Breast epithelium (tissue), 4 donors: ENCODE results near the gene HOXB2. TPM values are rescaled to one million over a fixed set of nuclear protein-coding genes. Genes with fewer than 3 reads are reported as not detected.
"Not testable (repeated sequence)": the region's sequence is repeated elsewhere in the genome, so short reads cannot be mapped to it uniquely, and the experiment has no call there.

Source experiments
- DNase-seq, 2 donors: peaks; one replicate each; pipeline ENCODE4 v3.0.0-alpha.2; 2019; ENCODE audit warnings: low spot score in 2 of 2
- H3K27ac ChIP-seq, 2 donors: fragments of 200-600 bp; sonication (generic) in 1 of 2; one replicate each; pipeline ENCODE4 v1.5.1; 2016 to 2019; ENCODE audit warnings: mild to moderate bottlenecking in 1 of 2
- H3K27me3 ChIP-seq, 2 donors: fragments of 200-600 bp; sonication (generic) in 1 of 2; one replicate each; pipeline versions ENCODE4 v1.5.1 to v1.6.0; 2017 to 2019; ENCODE audit warnings: control low read depth in 1 of 2, mild to moderate bottlenecking in 1 of 2
- H3K36me3 ChIP-seq: fragments of 200-600 bp; one replicate; pipeline ENCODE4 v1.5.1; 2019
- H3K4me1 ChIP-seq, 2 donors: fragments of 200-600 bp; sonication (generic); one replicate each; pipeline ENCODE4 v1.5.1; 2016 to 2019; ENCODE audit warnings: control low read depth in 1 of 2
- H3K4me3 ChIP-seq, 3 donors: fragments of 200-600 bp; sonication (generic); 1 replicate in 2 of 3; 2 replicates in 1 of 3; pipeline ENCODE4 v1.5.1; 2016 to 2019; ENCODE audit warnings: mild to moderate bottlenecking in 3 of 3, moderate library complexity in 2 of 3
- H3K9me3 ChIP-seq, 2 donors: fragments of 200-600 bp; sonication (generic) in 1 of 2; one replicate each; pipeline ENCODE4 v1.5.1; 2016 to 2019; ENCODE audit warnings: control low read depth in 1 of 2
- CTCF ChIP-seq, 3 donors: fragments of 450-650 bp; IDR thresholded peaks; one replicate each; pipeline ENCODE4 v1.5.1; 2016 to 2017; ENCODE audit warnings: antibody characterized with exemption in 3 of 3, mild to moderate bottlenecking in 3 of 3, moderate library complexity in 3 of 3
- POLR2A ChIP-seq: fragments of 450-650 bp; IDR thresholded peaks from one replicate; pipeline ENCODE4 v1.6.1; 2016; ENCODE audit warnings: antibody characterized with exemption, mild to moderate bottlenecking, moderate library complexity
- POLR2AphosphoS5 ChIP-seq, 3 donors: sonication (generic); formaldehyde crosslinking; IDR thresholded peaks; one replicate each; pipeline ENCODE4 v1.6.1; 2017; ENCODE audit warnings: antibody characterized with exemption in 3 of 3
- intact Hi-C: fragments of 100-400 bp; cut with DNase I; formaldehyde crosslinking; loops from one replicate; pipeline ENCODE4 v1.15.1; 2023; ENCODE audit warnings: low total_unique reads
- total RNA-seq, 3 donors: library from RNA; depleted of rRNA; stranded (reverse); fragments of >200 nt; gene quantifications; one replicate each; pipeline ENCODE4 v1.1.0, GENCODE V29; 2016

The HOXB2 gene
- total RNA-seq, 3 donors from 2014 or later, result 13.6 to 36.4 (median 19.6) TPM

GRCh38 chr17:48510761-48511604, 33.9 kb downstream of the HOXB2 start:
- H3K4me3 ChIP-seq, result no peak overlapping the region
- no peaks in the 10 kb centered on the region for H3K9me3 ChIP-seq
- no peaks in the 10 kb centered on the region for H3K36me3 ChIP-seq
- H3K4me1 ChIP-seq, result no peaks in the 10 kb centered on the region
- DNase-seq, result no peak
- H3K27me3 ChIP-seq, result no peaks in the 10 kb centered on the region
- TF ChIP-seq CTCF (IDR thresholded peaks at IDR 0.05) (no peak), POLR2AphosphoS5 (IDR thresholded peaks at IDR 0.05) (no peak), POLR2A (no peak)
- intact Hi-C loops, result no loop called here
- H3K27ac ChIP-seq, result no peak overlapping the region

- Histone ChIP-seq H3K4me1 (no peaks in the 10 kb centered on the region), H3K36me3 (no peaks in the 10 kb centered on the region), H3K4me3 (no peak overlapping the region), H3K9me3 (no peaks in the 10 kb centered on the region), H3K27me3 (no peaks in the 10 kb centered on the region), H3K27ac (no peak overlapping the region)
- no peak for DNase-seq
- TF ChIP-seq POLR2AphosphoS5 (IDR thresholded peaks at IDR 0.05) (no peak), CTCF (IDR thresholded peaks at IDR 0.05) (no peak), POLR2A (no peak)
- intact Hi-C loops, result no loop called here
Observed at GRCh38 chr17:48510381-48510760, 34.5 kb downstream of the HOXB2 start.

GRCh38 chr17:48509708-48510107, 35.2 kb downstream of the HOXB2 start:
- H3K4me1 ChIP-seq, H3K9me3 ChIP-seq, H3K4me3 ChIP-seq, H3K27ac ChIP-seq, DNase-seq, H3K27me3 ChIP-seq, H3K36me3 ChIP-seq: not testable (repeated sequence)
- intact Hi-C loops, result loop anchor here (10.0 kb wide), 1 partner anchor 65 kb away; no protein-coding TSS in a partner anchor

GRCh38 chr17:48506246-48506645, 38.7 kb downstream of the HOXB2 start:
- Histone ChIP-seq H3K36me3 (no peaks in the 10 kb centered on the region), H3K27ac (no peak overlapping the region), H3K27me3 (no peaks in the 10 kb centered on the region), H3K9me3 (no peaks in the 10 kb centered on the region), H3K4me3 (no peak overlapping the region), H3K4me1 (no peaks in the 10 kb centered on the region)
- intact Hi-C loops, result loop anchor here (1.0 to 10.0 kb wide), 2 partner anchors 35 to 61 kb away; no protein-coding TSS in a partner anchor
- DNase-seq, result no peak
- TF ChIP-seq POLR2AphosphoS5 (IDR thresholded peaks at IDR 0.05) (no peak), POLR2A (no peak), CTCF (IDR thresholded peaks at IDR 0.05) (no peak)

- no peaks in the 10 kb centered on the region for H3K9me3 ChIP-seq
- intact Hi-C loops, result loop anchor here (1.0 to 10.0 kb wide), 2 partner anchors 36 to 61 kb away; no protein-coding TSS in a partner anchor
- no peak overlapping the region for H3K27ac ChIP-seq
- no peaks in the 10 kb centered on the region for H3K27me3 ChIP-seq
- TF ChIP-seq CTCF (IDR thresholded peaks at IDR 0.05) (no peak), POLR2A (no peak), POLR2AphosphoS5 (IDR thresholded peaks at IDR 0.05) (no peak)
- no peak overlapping the region for H3K4me3 ChIP-seq
- peak in 1 of 2 donors; percentile 35 for DNase-seq
- no peaks in the 10 kb centered on the region for H3K36me3 ChIP-seq
- no peaks in the 10 kb centered on the region for H3K4me1 ChIP-seq
Observed at GRCh38 chr17:48505788-48506187, 39.1 kb downstream of the HOXB2 start.
